Spleen (tissue), 7 donors: ENCODE results near the gene ZNHIT2.

Source experiments
- CTCF ChIP-seq, 11 experiments: fragments of 200-600 bp in 7 of 11; fragments of 450-650 bp in 4 of 11; sonication (generic) in 4 of 11; IDR thresholded peaks in 8 of 11; conservative IDR thresholded peaks in 3 of 11; 1 replicate in 7 of 11; 2 replicates in 4 of 11; pipeline versions ENCODE4 v1.4.0 to v1.8.0; 2016 to 2021; ENCODE audit warnings: antibody characterized with exemption in 11 of 11, inconsistent platforms in 4 of 11, mild to moderate bottlenecking in 1 of 11
- POLR2A ChIP-seq, 3 donors: fragments of 450-650 bp; IDR thresholded peaks; one replicate each; pipeline ENCODE4 v1.5.1; 2017; ENCODE audit warnings: antibody characterized with exemption in 3 of 3, mild to moderate bottlenecking in 1 of 3
- donor health status: DM: no; HTN: no; CAD: no; lungs with moderate emphysema.
- donor health status: DM: no; HTN: no; CAD: no.
- donor health status: DM: no; HTN: no; CAD: no.

GRCh38 chr11:65125197-65126056 is 7.9 kb upstream of the ZNHIT2 start:
- TF ChIP-seq CTCF (IDR thresholded peaks at IDR 0.05 in 8 of 11, conservative IDR thresholded peaks at IDR 0.05 in 3 of 11): no peak
- TF ChIP-seq POLR2A (IDR thresholded peaks at IDR 0.05): no peak
